ENCODE results near the gene PLB1. TPM values are rescaled to one million over a fixed set of nuclear protein-coding genes. Genes with fewer than 3 reads are reported as not detected.

The PLB1 gene
- total and polyA plus RNA-seq, 9 of the 15 experiments (the other 6 are each of a cell fraction or from before 2014, with no cell fraction given): 0.01 to 0.09 (median 0.07) TPM; not detected in 2

DNA sequence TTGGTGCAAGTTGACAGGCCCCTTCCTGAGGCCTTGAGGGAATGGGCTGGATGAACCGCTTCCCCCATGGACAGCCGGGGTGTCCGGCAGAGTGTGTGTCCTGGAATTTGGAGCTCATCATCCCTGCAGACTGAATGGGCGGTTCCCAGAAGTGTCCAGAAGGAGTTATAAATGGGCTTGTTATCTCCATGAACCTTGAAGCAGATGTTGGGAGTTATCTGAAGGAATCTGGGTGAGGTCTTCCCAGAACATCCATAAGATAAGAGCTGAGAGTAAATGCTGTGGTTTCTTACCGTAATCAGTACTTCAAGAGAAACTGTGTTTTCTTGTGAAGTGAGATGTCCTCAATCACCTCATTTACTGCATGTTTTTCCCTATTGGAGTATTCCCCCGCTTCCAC is 21.1 kb downstream of the PLB1 start (continued):
- TF ChIP-seq ESRRA (IDR thresholded peaks at IDR 0.05; ENCODE audit: borderline replicate concordance, low read depth) (peak; percentile 93; the same call in 1 of the 2 replicates), NCOR1 (IDR thresholded peaks at IDR 0.05) (peak; percentile 92), GTF2A2 (tag; IDR thresholded peaks at IDR 0.05) (no peak), SNRNP70 (optimal IDR thresholded peaks at IDR 0.05; ENCODE audit: low read depth, low read length) (no peak), TEAD4 (IDR thresholded peaks at IDR 0.05; ENCODE audit: low read length) (peak; percentile 96), TEAD4 (CRISPR knock-in tag; IDR thresholded peaks at IDR 0.05; ENCODE audit: borderline replicate concordance) (no peak), ZNF57 (CRISPR knock-in tag; IDR thresholded peaks at IDR 0.05) (no peak), RFX7 (CRISPR knock-in tag; IDR thresholded peaks at IDR 0.05) (no peak), CTBP1 (IDR thresholded peaks at IDR 0.05; ENCODE audit: borderline replicate concordance) (peak; percentile 98), CGGBP1 (CRISPR knock-in tag; IDR thresholded peaks at IDR 0.05) (no peak), ZBED1 (IDR thresholded peaks at IDR 0.05) (peak; percentile 40; the same call in 1 of the 2 replicates), NFIC (IDR thresholded peaks at IDR 0.05) (peak; percentile 73), ZNF143 (CRISPR knock-in tag; IDR thresholded peaks at IDR 0.05) (no peak), HMBOX1 (IDR thresholded peaks at IDR 0.05) (no peak), ATF1 (CRISPR knock-in tag; IDR thresholded peaks at IDR 0.05) (no peak), ATF1 (tag; IDR thresholded peaks at IDR 0.05) (no peak), ID3 (CRISPR knock-in tag; IDR thresholded peaks at IDR 0.05) (no peak), ID3 (tag; IDR thresholded peaks at IDR 0.05) (peak; percentile 66; the same call in 1 of the 2 replicates), TARDBP (IDR thresholded peaks at IDR 0.05) (peak; percentile 70; the same call in 1 of the 2 replicates), HDAC6 (IDR thresholded peaks at IDR 0.05; ENCODE audit: low read depth, low read length) (no peak), JUND (IDR thresholded peaks at IDR 0.05; ENCODE audit: borderline replicate concordance, low read depth, low read length) (peak; percentile 66; the same call in 1 of the 2 replicates), JUND (tag; IDR thresholded peaks at IDR 0.05; ENCODE audit: borderline replicate concordance, low read depth, low read length) (peak; percentile 52; the same call in 1 of the 3 replicates), EGR1 (conservative IDR thresholded peaks at IDR 0.05) (no peak), DPF2 (IDR thresholded peaks at IDR 0.05) (peak; percentile 86), NONO (IDR thresholded peaks at IDR 0.05; ENCODE audit: low read depth in 2 of 2, low read length in 1 of 2) (no peak), ELK3 (CRISPR knock-in tag; IDR thresholded peaks at IDR 0.05) (no peak)
- TF ChIP-seq, protein P1, sequence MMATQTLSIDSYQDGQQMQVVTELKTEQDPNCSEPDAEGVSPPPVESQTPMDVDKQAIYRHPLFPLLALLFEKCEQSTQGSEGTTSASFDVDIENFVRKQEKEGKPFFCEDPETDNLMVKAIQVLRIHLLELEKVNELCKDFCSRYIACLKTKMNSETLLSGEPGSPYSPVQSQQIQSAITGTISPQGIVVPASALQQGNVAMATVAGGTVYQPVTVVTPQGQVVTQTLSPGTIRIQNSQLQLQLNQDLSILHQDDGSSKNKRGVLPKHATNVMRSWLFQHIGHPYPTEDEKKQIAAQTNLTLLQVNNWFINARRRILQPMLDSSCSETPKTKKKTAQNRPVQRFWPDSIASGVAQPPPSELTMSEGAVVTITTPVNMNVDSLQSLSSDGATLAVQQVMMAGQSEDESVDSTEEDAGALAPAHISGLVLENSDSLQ (IDR thresholded peaks at IDR 0.05): peak; percentile 90
- TF ChIP-seq, protein P2, sequence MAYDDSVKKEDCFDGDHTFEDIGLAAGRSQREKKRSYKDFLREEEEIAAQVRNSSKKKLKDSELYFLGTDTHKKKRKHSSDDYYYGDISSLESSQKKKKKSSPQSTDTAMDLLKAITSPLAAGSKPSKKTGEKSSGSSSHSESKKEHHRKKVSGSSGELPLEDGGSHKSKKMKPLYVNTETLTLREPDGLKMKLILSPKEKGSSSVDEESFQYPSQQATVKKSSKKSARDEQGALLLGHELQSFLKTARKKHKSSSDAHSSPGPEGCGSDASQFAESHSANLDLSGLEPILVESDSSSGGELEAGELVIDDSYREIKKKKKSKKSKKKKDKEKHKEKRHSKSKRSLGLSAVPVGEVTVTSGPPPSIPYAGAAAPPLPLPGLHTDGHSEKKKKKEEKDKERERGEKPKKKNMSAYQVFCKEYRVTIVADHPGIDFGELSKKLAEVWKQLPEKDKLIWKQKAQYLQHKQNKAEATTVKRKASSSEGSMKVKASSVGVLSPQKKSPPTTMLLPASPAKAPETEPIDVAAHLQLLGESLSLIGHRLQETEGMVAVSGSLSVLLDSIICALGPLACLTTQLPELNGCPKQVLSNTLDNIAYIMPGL (CRISPR knock-in tag; IDR thresholded peaks at IDR 0.05): no peak

All from K562 (cell line).